Medulla oblongata (tissue), 1 donor: ENCODE measurements around the gene FLYWCH1.
"Not testable (repeated sequence)": the region's sequence is repeated elsewhere in the genome, so short reads cannot be mapped to it uniquely, and the experiment has no call there.

Experiments
- DNase-seq: peaks from one replicate; pipeline ENCODE4 v3.0.0-alpha.2; 2015; ENCODE audit errors: extremely low spot score

The FLYWCH1 gene

GRCh38 chr16:2926650-2926999 lies 14.9 kb downstream of the FLYWCH1 start:
- DNase-seq = no peak

GRCh38 chr16:2927010-2927646 lies 15.4 kb downstream of the FLYWCH1 start:
- peak; percentile 95 for DNase-seq

- not testable (repeated sequence) for DNase-seq
Measured at GRCh38 chr16:2928151-2928550, 16.4 kb downstream of the FLYWCH1 start.

GRCh38 chr16:2928796-2929195 lies 17.1 kb downstream of the FLYWCH1 start:
- no peak for DNase-seq

GRCh38 chr16:2929693-2930092 lies 18.0 kb downstream of the FLYWCH1 start:
- DNase-seq = no peak

- DNase-seq = no peak
Measured at GRCh38 chr16:2930236-2930635, 18.5 kb downstream of the FLYWCH1 start.

GRCh38 chr16:2931231-2931914 lies 19.6 kb downstream of the FLYWCH1 start:
- DNase-seq = not testable (repeated sequence)

- no peak for DNase-seq
Measured at GRCh38 chr16:2933136-2933535, 21.4 kb downstream of the FLYWCH1 start.

GRCh38 chr16:2933701-2934100 lies 22.0 kb downstream of the FLYWCH1 start:
- DNase-seq = no peak

GRCh38 chr16:2934450-2934849 lies 22.7 kb downstream of the FLYWCH1 start:
- no peak for DNase-seq

- DNase-seq = no peak
Measured at GRCh38 chr16:2936436-2937011, 24.8 kb downstream of the FLYWCH1 start.

GRCh38 chr16:2937170-2937569 lies 25.4 kb downstream of the FLYWCH1 start:
- no peak for DNase-seq

GRCh38 chr16:2938206-2938605 lies 26.5 kb downstream of the FLYWCH1 start:
- no peak for DNase-seq

- DNase-seq = no peak
Measured at GRCh38 chr16:2939968-2940367, 28.2 kb downstream of the FLYWCH1 start.

GRCh38 chr16:2942045-2942444 lies 30.3 kb downstream of the FLYWCH1 start:
- DNase-seq = no peak

GRCh38 chr16:2943716-2944115 lies 32.0 kb downstream of the FLYWCH1 start:
- DNase-seq = not testable (repeated sequence)

GRCh38 chr16:2946649-2947048 lies 34.9 kb downstream of the FLYWCH1 start:
- DNase-seq = no peak

- no peak for DNase-seq
Measured at GRCh38 chr16:2948807-2949704, 37.3 kb downstream of the FLYWCH1 start.

GRCh38 chr16:2949705-2950352 lies 38.1 kb downstream of the FLYWCH1 start:
- no peak for DNase-seq

- DNase-seq = no peak
Measured at GRCh38 chr16:2950353-2950724, 38.6 kb downstream of the FLYWCH1 start.

- no peak for DNase-seq
Measured at GRCh38 chr16:2950773-2951172, 39.0 kb downstream of the FLYWCH1 start.

GRCh38 chr16:2952679-2953078 lies 40.9 kb downstream of the FLYWCH1 start:
- DNase-seq = no peak
